SK-N-SH treated with all-trans-retinoic acid at 6 μM for 48 hours (cell line): Measurements from ENCODE around the gene PPIG.

Experiments used
- ARNTL ChIP-seq: fragments of 450-650 bp; formaldehyde crosslinking; IDR thresholded peaks from 2 replicates; pipeline ENCODE4 v1.5.0; 2020; ENCODE audit warnings: low read depth, mild to moderate bottlenecking, moderate library complexity, borderline replicate concordance
- BACH2 ChIP-seq: fragments of 250-450 bp; sonication (Bioruptor Pico); IDR thresholded peaks from 2 replicates; pipeline ENCODE4 v1.9.0; 2021; ENCODE audit warnings: mild to moderate bottlenecking, borderline replicate concordance
- CSDC2 ChIP-seq: fragments of 250-450 bp; sonication (Bioruptor Pico); IDR thresholded peaks from 2 replicates; pipeline ENCODE4 v1.5.0; 2020; ENCODE audit warnings: mild to moderate bottlenecking, moderate library complexity
- PATZ1 ChIP-seq: fragments of 250-450 bp; sonication (Bioruptor Pico); IDR thresholded peaks from 2 replicates; pipeline ENCODE4 v1.8.0; 2020; ENCODE audit warnings: mild to moderate bottlenecking, moderate library complexity, borderline replicate concordance
- POU6F1 ChIP-seq: fragments of 250-450 bp; sonication (Bioruptor Pico); IDR thresholded peaks from 2 replicates; pipeline ENCODE4 v1.8.0; 2021; ENCODE audit warnings: low read depth, mild to moderate bottlenecking, moderate library complexity, borderline replicate concordance
- PPARA ChIP-seq: fragments of 250-450 bp; sonication (Bioruptor Pico); IDR thresholded peaks from 2 replicates; pipeline ENCODE4 v1.5.0; 2020; ENCODE audit warnings: mild to moderate bottlenecking, borderline replicate concordance
- RARB ChIP-seq: fragments of 250-450 bp; sonication (Bioruptor Pico); IDR thresholded peaks from 2 replicates; pipeline ENCODE4 v1.8.0; 2021; ENCODE audit warnings: mild to moderate bottlenecking, moderate library complexity
- TCF4 ChIP-seq: fragments of 250-450 bp; sonication (Bioruptor Pico); IDR thresholded peaks from 2 replicates; pipeline ENCODE4 v1.8.0; 2021; ENCODE audit warnings: mild to moderate bottlenecking, moderate library complexity, borderline replicate concordance
- ZC3H10 ChIP-seq: fragments of 250-450 bp; sonication (Bioruptor Pico); IDR thresholded peaks from 2 replicates; pipeline ENCODE4 v1.5.1; 2021; ENCODE audit warnings: mild to moderate bottlenecking, moderate library complexity
- ZFP3 ChIP-seq: fragments of 250-450 bp; sonication (Bioruptor Pico); IDR thresholded peaks from 2 replicates; pipeline ENCODE4 v1.5.0; 2020; ENCODE audit warnings: mild to moderate bottlenecking, moderate library complexity
- ZFP30 ChIP-seq: fragments of 450-650 bp; formaldehyde crosslinking; IDR thresholded peaks from 2 replicates; pipeline ENCODE4 v1.5.0; 2022; ENCODE audit warnings: mild to moderate bottlenecking, moderate library complexity
- ZNF565 ChIP-seq: fragments of 450-650 bp; formaldehyde crosslinking; conservative IDR thresholded peaks from 2 replicates; pipeline ENCODE4 v1.5.0; 2020; ENCODE audit warnings: low read depth, mild to moderate bottlenecking, moderate library complexity

GRCh38 chr2:169636440-169637097 is 52.4 kb downstream of the PPIG start:
- no peak for TF ChIP-seq PPARA (CRISPR knock-in tag)
- no peak for TF ChIP-seq ZNF565 (CRISPR knock-in tag)
- TF ChIP-seq ZFP30 (CRISPR knock-in tag), result no peak
- TF ChIP-seq PATZ1 (CRISPR knock-in tag), result no peak
- no peak for TF ChIP-seq ZFP3 (CRISPR knock-in tag)
- TF ChIP-seq CSDC2 (CRISPR knock-in tag), result no peak
- TF ChIP-seq TCF4 (CRISPR knock-in tag), result no peak
- no peak for TF ChIP-seq ZC3H10
- TF ChIP-seq BACH2 (CRISPR knock-in tag), result no peak
- TF ChIP-seq RARB (CRISPR knock-in tag), result no peak
- TF ChIP-seq ARNTL, result no peak
- TF ChIP-seq POU6F1 (CRISPR knock-in tag), result no peak
